HFFc6 (cell line): ENCODE data around the gene MSI2. TPM values are rescaled to one million over a fixed set of nuclear protein-coding genes. Genes with fewer than 3 reads are reported as not detected.

ENCODE experiments used
- DNase-seq: peaks from one replicate; pipeline ENCODE4 v3.0.0-alpha.2; 2018
- H3K27ac Mint-ChIP-seq: 2 replicates; pipeline ENCODE4 v1.8.0; 2020; ENCODE audit warnings: mild to moderate bottlenecking, mixed read lengths
- H3K27me3 Mint-ChIP-seq: 2 replicates; pipeline ENCODE4 v1.8.0; 2021; ENCODE audit warnings: mild to moderate bottlenecking, moderate library complexity, mixed read lengths; ENCODE audit not compliant: insufficient read depth
- H3K36me3 Mint-ChIP-seq: 2 replicates; pipeline ENCODE4 v1.8.0; 2021; ENCODE audit warnings: low read depth, mixed read lengths
- H3K4me1 Mint-ChIP-seq: 2 replicates; pipeline ENCODE4 v1.8.0; 2020; ENCODE audit warnings: low read depth, mixed read lengths
- H3K4me3 Mint-ChIP-seq: 2 replicates; pipeline ENCODE4 v1.8.0; 2020; ENCODE audit warnings: mild to moderate bottlenecking, moderate library complexity, mixed read lengths
- H3K9me3 Mint-ChIP-seq: 2 replicates; pipeline ENCODE4 v1.8.0; 2020; ENCODE audit warnings: mild to moderate bottlenecking, mixed read lengths
- CTCF ChIP-seq: fragments of 200-600 bp; sonication (generic); IDR thresholded peaks from 2 replicates; pipeline ENCODE4 v1.5.0; 2021; ENCODE audit warnings: antibody characterized with exemption, mild to moderate bottlenecking
- total RNA-seq, 6 experiments: library from RNA; stranded (reverse); fragmentation: NEBNext Ultra II Directional; extraction: Animal tissue kit (Norgen Biotek cat#: 25700); gene quantifications; 2 replicates in 1 of 6; 3 replicates in 5 of 6; pipeline ENCODE4 v1.2.3, GENCODE V29; 2021

The MSI2 gene
- total RNA-seq, 6 experiments from 2014 or later, result 53.5 to 71.7 (median 55.0) TPM

DNA sequence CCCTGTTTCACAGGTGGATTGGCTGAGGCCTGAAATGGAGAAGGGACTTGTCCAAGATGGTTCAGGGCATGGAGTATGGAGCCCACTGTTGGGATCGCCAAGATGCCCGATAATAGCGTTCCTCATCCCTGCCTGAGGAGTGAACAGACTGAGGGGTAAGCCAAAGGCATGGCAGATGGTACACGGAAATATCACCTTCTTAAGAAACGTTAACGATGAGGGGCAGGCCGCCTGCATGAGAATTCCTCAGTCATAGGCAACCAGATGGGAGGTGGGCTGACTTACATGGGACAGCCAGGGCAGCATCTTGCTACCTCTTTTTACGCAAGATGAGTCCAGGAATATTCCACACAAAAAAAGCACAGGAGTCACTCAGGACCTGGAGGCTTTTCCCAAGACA lies 300.7 kb downstream of the MSI2 start:
- H3K36me3 Mint-ChIP-seq, result no peaks in the 10 kb centered on the region
- no peak overlapping the region for H3K4me3 Mint-ChIP-seq
- no peak for DNase-seq
- H3K27ac Mint-ChIP-seq, result peak overlapping the region; percentile 66; the same call in 1 of the 2 replicates
- H3K9me3 Mint-ChIP-seq, result no peaks in the 10 kb centered on the region
- no peak for TF ChIP-seq CTCF
- H3K27me3 Mint-ChIP-seq, result peaks cover 2% of the 10 kb centered on the region; the same call in 1 of the 2 replicates
- peaks cover 61% of the 10 kb centered on the region for H3K4me1 Mint-ChIP-seq

GRCh38 chr17:57557416-57557815 lies 301.1 kb downstream of the MSI2 start:
- Mint-ChIP-seq H3K4me1 (peaks cover 59% of the 10 kb centered on the region), H3K4me3 (peak overlapping the region; percentile 66), H3K9me3 (no peaks in the 10 kb centered on the region), H3K27me3 (peaks cover 2% of the 10 kb centered on the region; the same call in 1 of the 2 replicates), H3K27ac (peak overlapping the region; percentile 66), H3K36me3 (no peaks in the 10 kb centered on the region)
- no peak for TF ChIP-seq CTCF
- DNase-seq, result no peak

DNA sequence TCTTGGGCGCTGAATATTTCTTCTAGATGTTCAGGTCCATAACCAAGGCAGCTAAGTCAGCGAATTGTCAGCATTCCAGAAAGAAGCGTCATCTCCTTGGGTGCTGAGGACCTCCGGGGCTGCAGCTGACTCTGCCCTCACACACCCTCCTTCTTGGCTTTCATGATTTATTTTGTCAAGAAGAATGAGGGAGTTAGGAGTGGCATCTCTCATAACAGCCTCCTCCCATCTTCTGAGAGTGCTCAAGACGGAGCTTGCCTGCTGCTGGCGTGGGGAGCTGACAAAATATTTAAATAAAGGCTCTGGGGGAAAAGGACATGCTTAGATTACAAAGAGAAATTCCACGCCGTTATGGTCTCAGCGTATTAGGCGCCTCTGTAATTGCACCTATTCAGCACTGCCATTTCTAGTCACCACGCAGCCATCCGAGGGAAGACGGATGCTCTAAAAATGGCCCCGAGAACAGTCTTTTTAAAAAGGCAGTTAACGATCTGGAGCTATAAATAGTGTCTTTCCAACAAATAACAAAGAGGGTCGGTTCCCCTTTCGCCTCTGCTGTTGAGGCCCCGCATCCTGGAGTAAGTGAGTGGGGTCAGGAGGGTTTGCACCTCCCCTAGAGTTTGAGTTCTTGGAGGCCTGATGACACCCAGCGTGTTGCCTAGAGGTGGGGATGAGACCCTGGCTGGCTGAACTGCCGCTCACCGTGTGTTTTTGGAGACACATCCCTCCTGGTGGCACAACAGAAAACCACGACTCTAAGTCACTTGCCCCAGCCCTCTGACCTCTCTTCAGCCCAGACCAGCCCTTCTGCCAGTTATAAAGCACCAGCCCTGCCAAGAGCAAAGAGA lies 301.7 kb downstream of the MSI2 start:
- Mint-ChIP-seq H3K4me3 (peak overlapping the region; percentile 66), H3K4me1 (peaks cover 52% of the 10 kb centered on the region), H3K9me3 (no peaks in the 10 kb centered on the region), H3K27ac (peak overlapping the region; percentile 66), H3K36me3 (no peaks in the 10 kb centered on the region), H3K27me3 (peaks cover 2% of the 10 kb centered on the region; the same call in 1 of the 2 replicates)
- TF ChIP-seq CTCF, result no peak
- peak; percentile 63 for DNase-seq

DNA sequence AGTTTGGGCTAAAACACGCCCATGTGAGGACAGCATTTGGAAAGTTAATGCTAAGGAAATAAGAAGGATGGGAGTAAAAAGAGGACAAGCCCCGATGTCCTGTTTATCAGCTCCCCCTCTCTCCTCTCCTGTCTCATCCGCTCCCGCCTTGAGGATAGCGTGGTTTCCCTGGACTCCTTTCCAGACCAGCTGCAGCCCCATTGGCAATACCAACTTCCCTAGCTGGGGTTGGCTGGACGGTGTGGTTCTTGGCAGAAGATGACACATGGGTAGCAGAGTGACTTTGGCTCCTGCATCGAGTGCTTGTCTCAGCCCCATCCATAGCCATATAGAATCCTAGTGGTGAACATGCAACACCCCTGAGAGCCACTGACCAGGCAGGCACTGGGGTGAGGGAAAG lies 302.9 kb downstream of the MSI2 start:
- Mint-ChIP-seq H3K4me1 (peaks cover 46% of the 10 kb centered on the region), H3K27me3 (peaks cover 4% of the 10 kb centered on the region; the same call in 1 of the 2 replicates), H3K4me3 (no peak overlapping the region), H3K27ac (no peak overlapping the region), H3K36me3 (no peaks in the 10 kb centered on the region), H3K9me3 (no peaks in the 10 kb centered on the region)
- no peak for TF ChIP-seq CTCF
- DNase-seq, result no peak

DNA sequence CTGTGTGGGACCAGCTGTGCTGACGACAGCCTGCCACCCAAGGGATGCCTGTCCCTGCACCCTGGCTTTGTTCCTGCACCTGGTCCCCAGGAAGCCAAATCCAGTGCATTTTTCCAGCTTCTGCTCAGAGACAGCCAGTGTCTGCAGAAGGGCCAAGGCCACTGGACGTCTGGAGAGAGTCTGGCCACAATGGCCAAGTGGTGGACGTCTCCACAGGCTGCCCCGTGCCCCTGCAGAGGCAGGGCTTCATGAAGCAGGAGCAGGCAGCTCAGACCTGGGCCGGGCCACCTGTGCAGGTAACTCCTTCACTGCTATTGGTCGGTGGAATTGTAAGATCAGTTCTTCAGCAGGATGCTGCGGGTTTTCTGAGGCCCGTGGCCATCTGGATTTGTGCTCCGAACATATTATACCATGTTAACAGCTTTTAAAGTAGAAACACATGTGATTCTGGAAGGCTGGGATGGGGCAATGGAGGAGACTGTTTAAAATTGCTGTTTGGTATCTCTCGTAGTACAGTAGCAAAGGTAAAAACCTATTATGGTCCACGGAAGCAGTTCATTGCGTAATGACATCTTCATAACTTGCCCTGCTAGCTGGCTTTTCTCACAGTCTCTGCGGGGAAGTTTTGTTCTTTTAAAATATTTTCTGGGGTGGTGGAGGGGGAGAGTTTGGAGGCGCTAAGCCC lies 303.5 kb downstream of the MSI2 start:
- peaks cover 4% of the 10 kb centered on the region; the same call in 1 of the 2 replicates for H3K27me3 Mint-ChIP-seq
- H3K4me3 Mint-ChIP-seq, result no peak overlapping the region
- H3K27ac Mint-ChIP-seq, result no peak overlapping the region
- H3K4me1 Mint-ChIP-seq, result peaks cover 47% of the 10 kb centered on the region
- DNase-seq, result no peak
- TF ChIP-seq CTCF, result no peak
- no peaks in the 10 kb centered on the region for H3K36me3 Mint-ChIP-seq
- no peaks in the 10 kb centered on the region for H3K9me3 Mint-ChIP-seq
